Measurements from ENCODE around the gene NKPD1. TPM values are rescaled to one million over a fixed set of nuclear protein-coding genes. Genes with fewer than 3 reads are reported as not detected.

Gene NKPD1
- polyA plus RNA-seq, 1 donor (not counting 4 experiments of a cell fraction or from before 2014, with no cell fraction given), result 0.37 TPM

- Histone ChIP-seq H3K27ac (ENCODE audit: control insufficient read depth, insufficient read depth, low read length) (no peak overlapping the region), H3K36me3 (ENCODE audit: control insufficient read depth in 2 of 2, extremely low read depth in 1 of 2, insufficient read depth in 2 of 2, low read length in 2 of 2) (peaks cover 2% of the 10 kb centered on the region in 2 experiments), H3K79me2 (ENCODE audit: control insufficient read depth, insufficient read depth, low read length) (peaks cover 68% of the 10 kb centered on the region), H4K20me1 (ENCODE audit: control insufficient read depth, extremely low read depth, insufficient read depth, low read length) (peaks cover 23% of the 10 kb centered on the region), H3K4me2 (ENCODE audit: control insufficient read depth, extremely low read depth, insufficient read depth, low read depth, low read length) (no peak overlapping the region), H3K9me1 (ENCODE audit: control insufficient read depth, extremely low read depth, insufficient read depth, low read length) (peaks cover 7% of the 10 kb centered on the region), H2AFZ (ENCODE audit: control insufficient read depth, low read length) (no peak overlapping the region), H3K4me1 (ENCODE audit: control insufficient read depth, extremely low read depth, insufficient read depth, low read length) (no peaks in the 10 kb centered on the region), H3K9me3 (ENCODE audit: control insufficient read depth, low read depth, low read length) (no peaks in the 10 kb centered on the region), H3K4me3 (ENCODE audit: control insufficient read depth in 2 of 3, extremely low read depth in 1 of 3, insufficient read depth in 2 of 3, low read depth in 1 of 3, low read length in 3 of 3) (no peak overlapping the region), H3K27me3 (ENCODE audit: control insufficient read depth, extremely low read depth, insufficient read depth, low read length) (no peaks in the 10 kb centered on the region), H3K9ac (ENCODE audit: control insufficient read depth, extremely low read depth, insufficient read depth, low read length) (no peak overlapping the region)
- dilution Hi-C loops (cut with MboI; ENCODE audit: extremely low pct_ligation_motif_present, low sequenced_read_pairs), result no loop called here
- FAIRE-seq (no peak), DNase-seq (ENCODE audit: low read depth, low spot score) (no peak)
- TF ChIP-seq EZH2 (IDR thresholded peaks at IDR 0.05; ENCODE audit: low read length), result no peak
- TF ChIP-seq CTCF (optimal IDR thresholded peaks at IDR 0.05 in 1 of 3, IDR thresholded peaks at IDR 0.05 in 1 of 3, conservative IDR thresholded peaks at IDR 0.05 in 1 of 3; ENCODE audit: extremely low read depth in 1 of 3, insufficient read depth in 2 of 3, low read length in 3 of 3), result no peak
Observed at GRCh38 chr19:45112111-45112827, 48.5 kb downstream of the NKPD1 start.

Other genes starting within 250 kb of the NKPD1 start
- 0.40 to 0.79 TPM (median 0.65 TPM) in 3 replicates for gene APOC1, start 246.4 kb downstream of the NKPD1 start, polyA plus RNA-seq
- not detected in 3 replicates for gene APOC4, start 218.7 kb downstream of the NKPD1 start, polyA plus RNA-seq
- gene APOC2, start 214.9 kb downstream of the NKPD1 start, polyA plus RNA-seq, result not detected in 3 replicates
- 44.6 to 74.6 TPM (median 47.1 TPM) in 3 replicates for gene CLPTM1, start 205.6 kb downstream of the NKPD1 start, polyA plus RNA-seq
- gene RELB, start 159.5 kb downstream of the NKPD1 start, polyA plus RNA-seq, result 3.6 to 7.3 TPM (median 4.5 TPM) in 3 replicates
- 15.7 to 21.4 TPM (median 19.7 TPM) in 3 replicates for gene CLASRP, start 121.9 kb downstream of the NKPD1 start, polyA plus RNA-seq
- gene ZNF296, start 84.5 kb downstream of the NKPD1 start, polyA plus RNA-seq, result 0.13 to 1.6 TPM (median 0.25 TPM) in 3 replicates
- gene GEMIN7, start 81.7 kb downstream of the NKPD1 start, polyA plus RNA-seq, result 23.1 to 30.1 TPM (median 23.7 TPM) in 3 replicates
- gene PPP1R37, start 67.8 kb downstream of the NKPD1 start, polyA plus RNA-seq, result 8.6 to 15.2 TPM (median 10.2 TPM) in 3 replicates
- 4.7 to 7.9 TPM (median 7.1 TPM) in 3 replicates for gene TRAPPC6A, start 17.3 kb upstream of the NKPD1 start, polyA plus RNA-seq
- 5.1 to 8.3 TPM (median 6.9 TPM) in 3 replicates for gene BLOC1S3, start 17.8 kb upstream of the NKPD1 start, polyA plus RNA-seq
- gene EXOC3L2, start 84.4 kb upstream of the NKPD1 start, polyA plus RNA-seq, result 0.08 to 0.28 TPM (median 0.09 TPM) in 3 replicates
- 16.9 to 38.0 TPM (median 19.7 TPM) in 3 replicates for gene MARK4, start 90.3 kb upstream of the NKPD1 start, polyA plus RNA-seq
- 0.03 TPM in 1 of 3 replicates, not detected in the others for gene CKM, start 161.9 kb upstream of the NKPD1 start, polyA plus RNA-seq
- 14.7 to 27.9 TPM (median 15.3 TPM) in 3 replicates for gene KLC3, start 179.8 kb upstream of the NKPD1 start, polyA plus RNA-seq
- gene ERCC2, start 209.6 kb upstream of the NKPD1 start, polyA plus RNA-seq, result 24.7 to 34.4 TPM (median 27.6 TPM) in 3 replicates
- 31.2 to 94.8 TPM (median 38.3 TPM) in 3 replicates for gene PPP1R13L, start 244.1 kb upstream of the NKPD1 start, polyA plus RNA-seq
- 8.0 to 16.8 TPM (median 9.8 TPM) in 3 replicates for gene POLR1G, start 245.7 kb upstream of the NKPD1 start, polyA plus RNA-seq

All from keratinocyte (primary cell).